ENCODE results near the gene CDK1.

Gene CDK1

DNA sequence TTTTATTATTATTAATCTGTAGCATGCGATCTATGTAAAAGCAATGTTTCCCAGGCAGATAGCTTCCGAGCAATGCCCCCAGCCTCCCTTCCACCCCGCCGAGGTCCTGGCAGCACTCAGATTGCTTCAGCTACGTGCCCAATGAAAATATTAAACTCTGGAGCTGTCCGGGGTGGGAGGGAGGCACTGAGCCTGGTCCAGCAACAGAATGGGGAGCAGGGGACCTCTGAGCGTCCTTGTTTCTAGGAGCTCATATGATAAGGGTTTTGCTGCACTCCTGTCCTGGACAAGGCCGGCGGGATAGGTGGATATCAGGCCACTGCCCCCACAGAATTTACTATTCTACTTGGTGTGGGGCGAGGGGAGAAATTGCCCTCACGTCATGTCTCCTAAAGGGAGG, 44.5 kb upstream of the CDK1 start:
- TF ChIP-seq, protein P1, sequence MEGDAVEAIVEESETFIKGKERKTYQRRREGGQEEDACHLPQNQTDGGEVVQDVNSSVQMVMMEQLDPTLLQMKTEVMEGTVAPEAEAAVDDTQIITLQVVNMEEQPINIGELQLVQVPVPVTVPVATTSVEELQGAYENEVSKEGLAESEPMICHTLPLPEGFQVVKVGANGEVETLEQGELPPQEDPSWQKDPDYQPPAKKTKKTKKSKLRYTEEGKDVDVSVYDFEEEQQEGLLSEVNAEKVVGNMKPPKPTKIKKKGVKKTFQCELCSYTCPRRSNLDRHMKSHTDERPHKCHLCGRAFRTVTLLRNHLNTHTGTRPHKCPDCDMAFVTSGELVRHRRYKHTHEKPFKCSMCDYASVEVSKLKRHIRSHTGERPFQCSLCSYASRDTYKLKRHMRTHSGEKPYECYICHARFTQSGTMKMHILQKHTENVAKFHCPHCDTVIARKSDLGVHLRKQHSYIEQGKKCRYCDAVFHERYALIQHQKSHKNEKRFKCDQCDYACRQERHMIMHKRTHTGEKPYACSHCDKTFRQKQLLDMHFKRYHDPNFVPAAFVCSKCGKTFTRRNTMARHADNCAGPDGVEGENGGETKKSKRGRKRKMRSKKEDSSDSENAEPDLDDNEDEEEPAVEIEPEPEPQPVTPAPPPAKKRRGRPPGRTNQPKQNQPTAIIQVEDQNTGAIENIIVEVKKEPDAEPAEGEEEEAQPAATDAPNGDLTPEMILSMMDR (IDR thresholded peaks at IDR 0.05; ENCODE audit: control extremely low read depth, extremely low read depth, low read depth, missing control alignments), result no peak
- CTCF ChIA-PET, result interaction anchor here (1.3 kb wide), 1 partner anchor 30 kb away, joined by 3 read pairs; no protein-coding TSS in a partner anchor
- POLR2A ChIA-PET, result no interaction called here

DNA sequence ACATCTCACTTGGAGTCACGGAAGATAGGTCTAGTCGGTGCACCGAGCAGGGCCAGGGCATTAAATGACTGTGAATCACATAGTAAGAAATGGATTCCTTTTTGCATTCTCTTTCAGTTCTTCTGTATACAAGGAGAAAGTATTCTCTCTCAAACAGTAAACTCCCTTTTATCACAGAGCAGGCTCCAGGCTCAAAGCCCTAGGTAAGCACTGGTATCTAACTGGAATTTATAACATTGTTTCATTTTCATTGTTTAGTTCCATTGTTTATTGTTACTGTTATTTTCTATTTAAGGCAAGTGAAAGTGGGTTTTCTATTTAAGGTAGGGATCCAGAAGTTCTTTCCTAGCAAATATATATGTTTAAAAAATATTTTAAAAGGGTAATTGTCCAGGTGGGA, 44.1 kb upstream of the CDK1 start:
- DNase-seq (ENCODE audit: extremely low spot score), result no peak

More for the DNA sequence above, 44.5 kb upstream of the CDK1 start:
- DNase-seq (ENCODE audit: extremely low spot score), result no peak

DNA sequence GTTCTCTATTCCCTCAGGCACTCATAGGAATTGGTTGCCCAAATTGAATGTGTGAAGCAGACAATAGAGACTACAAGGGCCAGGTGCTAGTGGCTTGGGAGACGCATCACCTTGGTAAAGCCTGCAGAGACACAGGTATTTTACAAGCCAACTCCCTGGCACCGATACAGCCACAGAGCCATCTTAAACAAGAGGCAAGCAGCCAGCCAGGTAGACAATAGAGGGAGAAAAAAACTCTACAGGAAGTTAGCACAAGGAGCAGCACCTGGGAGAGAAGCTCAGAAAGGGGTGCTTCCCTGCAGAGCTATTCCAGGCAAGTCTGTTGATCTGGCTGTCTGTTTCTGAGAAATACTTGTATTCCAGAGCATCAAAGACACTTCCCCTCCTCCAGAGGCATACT, 43.0 kb upstream of the CDK1 start:
- TF ChIP-seq, protein P1 (IDR thresholded peaks at IDR 0.05; ENCODE audit: control extremely low read depth, extremely low read depth, low read depth, missing control alignments), result no peak
- POLR2A ChIA-PET, result no interaction called here
- CTCF ChIA-PET, result interaction anchor here (1.1 kb wide), 1 partner anchor 9 kb away, joined by 3 read pairs; no protein-coding TSS in a partner anchor
- no peak for DNase-seq (ENCODE audit: extremely low spot score)

More for the DNA sequence above, 44.1 kb upstream of the CDK1 start:
- CTCF ChIA-PET, result interaction anchor here (1.1 to 1.3 kb wide), 2 partner anchors 8 to 30 kb away, joined by 3 read pairs; no protein-coding TSS in a partner anchor
- POLR2A ChIA-PET, result no interaction called here
- TF ChIP-seq, protein P1 (IDR thresholded peaks at IDR 0.05; ENCODE audit: control extremely low read depth, extremely low read depth, low read depth, missing control alignments), result no peak

DNA sequence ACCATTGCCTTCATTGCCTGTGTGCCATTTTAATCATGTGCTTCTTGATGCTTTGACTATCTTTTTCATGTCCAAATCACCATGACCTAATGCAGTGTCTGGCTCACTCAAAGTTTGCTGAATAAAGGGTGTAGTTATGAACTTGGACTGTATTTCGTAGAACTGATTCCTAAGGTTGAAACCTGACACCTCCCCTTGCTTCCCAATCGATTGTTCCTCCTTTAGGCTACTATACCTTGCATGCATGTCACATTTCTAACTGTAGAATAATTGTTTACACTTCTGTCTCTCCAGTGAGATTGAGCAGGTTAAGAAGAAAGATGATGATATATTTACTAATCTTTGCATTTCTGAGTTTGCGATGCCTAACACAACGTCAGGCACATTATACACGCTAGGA, 41.0 kb upstream of the CDK1 start:
- CTCF ChIA-PET, result no interaction called here
- TF ChIP-seq, protein P1 (IDR thresholded peaks at IDR 0.05; ENCODE audit: control extremely low read depth, extremely low read depth, low read depth, missing control alignments), result no peak
- DNase-seq (ENCODE audit: extremely low spot score), result no peak
- POLR2A ChIA-PET, result no interaction called here

DNA sequence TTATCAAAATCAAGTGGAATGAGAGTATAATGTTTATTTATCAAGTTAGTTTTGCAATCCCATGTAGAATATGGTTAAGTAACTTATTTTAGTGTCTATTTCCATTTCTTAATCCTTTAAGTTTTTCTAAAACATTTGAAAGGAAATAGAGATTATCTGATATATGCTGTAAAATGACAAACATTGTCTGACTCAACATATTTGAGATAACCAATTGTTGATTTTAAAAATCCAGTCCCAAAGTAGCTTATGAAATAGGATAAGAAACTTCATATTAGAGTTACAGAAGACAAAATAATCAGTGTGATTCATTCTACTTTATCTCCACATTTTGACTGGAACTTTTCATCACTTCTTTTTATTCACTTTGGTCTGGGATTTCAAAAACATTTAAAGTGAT, 38.7 kb upstream of the CDK1 start:
- POLR2A ChIA-PET, result no interaction called here
- CTCF ChIA-PET, result no interaction called here

DNA sequence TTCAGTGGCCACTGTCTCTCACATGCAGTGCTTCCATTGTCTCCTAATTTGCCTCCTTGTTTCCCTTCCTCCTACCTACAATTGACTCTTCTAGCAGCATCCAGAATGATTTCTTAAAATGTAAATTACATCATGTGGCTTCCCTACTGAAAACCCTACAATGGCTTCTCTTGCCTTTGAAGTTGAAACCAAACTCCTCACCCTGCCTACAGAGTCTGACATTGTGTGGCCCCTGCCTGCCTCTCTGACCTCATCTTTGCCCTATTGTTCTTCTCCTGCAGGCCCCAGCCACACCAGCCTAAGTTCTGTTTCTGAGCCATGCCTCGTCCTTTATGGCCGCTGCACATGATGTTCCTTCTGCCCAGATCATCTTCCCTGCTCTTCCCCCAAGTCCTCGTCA, 35.8 kb upstream of the CDK1 start:
- CTCF ChIA-PET, result no interaction called here

More for the DNA sequence above, 38.7 kb upstream of the CDK1 start:
- DNase-seq (ENCODE audit: extremely low spot score), result no peak
- TF ChIP-seq, protein P1 (IDR thresholded peaks at IDR 0.05; ENCODE audit: control extremely low read depth, extremely low read depth, low read depth, missing control alignments), result no peak

More for the DNA sequence above, 35.8 kb upstream of the CDK1 start:
- no peak for DNase-seq (ENCODE audit: extremely low spot score)
- POLR2A ChIA-PET, result no interaction called here
- TF ChIP-seq, protein P1 (IDR thresholded peaks at IDR 0.05; ENCODE audit: control extremely low read depth, extremely low read depth, low read depth, missing control alignments), result no peak

Data from GM10248 (cell line).